Measurements from ENCODE around the gene BTBD2. TPM values are rescaled to one million over a fixed set of nuclear protein-coding genes. Genes with fewer than 3 reads are reported as not detected.
A peak's percentile ranks its signal among the peaks of the same experiment; 100 is the strongest.

Gene BTBD2
- total RNA-seq, 1 donor from 2014 or later: 53.4 TPM

GRCh38 chr19:1957562-1958248, 57.8 kb downstream of the BTBD2 start:
- Histone ChIP-seq H3K27ac (replicated peaks) (no peak overlapping the region), H3K27me3 (ENCODE audit: low read depth) (no peaks in the 10 kb centered on the region), H3K36me3 (no peaks in the 10 kb centered on the region), H3K4me3 (no peak overlapping the region), H3K4me1 (peaks cover 3% of the 10 kb centered on the region), H3K9me3 (replicated peaks) (no peaks in the 10 kb centered on the region)
- TF ChIP-seq, protein P1, sequence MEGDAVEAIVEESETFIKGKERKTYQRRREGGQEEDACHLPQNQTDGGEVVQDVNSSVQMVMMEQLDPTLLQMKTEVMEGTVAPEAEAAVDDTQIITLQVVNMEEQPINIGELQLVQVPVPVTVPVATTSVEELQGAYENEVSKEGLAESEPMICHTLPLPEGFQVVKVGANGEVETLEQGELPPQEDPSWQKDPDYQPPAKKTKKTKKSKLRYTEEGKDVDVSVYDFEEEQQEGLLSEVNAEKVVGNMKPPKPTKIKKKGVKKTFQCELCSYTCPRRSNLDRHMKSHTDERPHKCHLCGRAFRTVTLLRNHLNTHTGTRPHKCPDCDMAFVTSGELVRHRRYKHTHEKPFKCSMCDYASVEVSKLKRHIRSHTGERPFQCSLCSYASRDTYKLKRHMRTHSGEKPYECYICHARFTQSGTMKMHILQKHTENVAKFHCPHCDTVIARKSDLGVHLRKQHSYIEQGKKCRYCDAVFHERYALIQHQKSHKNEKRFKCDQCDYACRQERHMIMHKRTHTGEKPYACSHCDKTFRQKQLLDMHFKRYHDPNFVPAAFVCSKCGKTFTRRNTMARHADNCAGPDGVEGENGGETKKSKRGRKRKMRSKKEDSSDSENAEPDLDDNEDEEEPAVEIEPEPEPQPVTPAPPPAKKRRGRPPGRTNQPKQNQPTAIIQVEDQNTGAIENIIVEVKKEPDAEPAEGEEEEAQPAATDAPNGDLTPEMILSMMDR (IDR thresholded peaks at IDR 0.05; ENCODE audit: borderline replicate concordance): no peak
- intact Hi-C loops (cut with micrococcal nuclease): no loop called here
- no peak for DNase-seq

DNA sequence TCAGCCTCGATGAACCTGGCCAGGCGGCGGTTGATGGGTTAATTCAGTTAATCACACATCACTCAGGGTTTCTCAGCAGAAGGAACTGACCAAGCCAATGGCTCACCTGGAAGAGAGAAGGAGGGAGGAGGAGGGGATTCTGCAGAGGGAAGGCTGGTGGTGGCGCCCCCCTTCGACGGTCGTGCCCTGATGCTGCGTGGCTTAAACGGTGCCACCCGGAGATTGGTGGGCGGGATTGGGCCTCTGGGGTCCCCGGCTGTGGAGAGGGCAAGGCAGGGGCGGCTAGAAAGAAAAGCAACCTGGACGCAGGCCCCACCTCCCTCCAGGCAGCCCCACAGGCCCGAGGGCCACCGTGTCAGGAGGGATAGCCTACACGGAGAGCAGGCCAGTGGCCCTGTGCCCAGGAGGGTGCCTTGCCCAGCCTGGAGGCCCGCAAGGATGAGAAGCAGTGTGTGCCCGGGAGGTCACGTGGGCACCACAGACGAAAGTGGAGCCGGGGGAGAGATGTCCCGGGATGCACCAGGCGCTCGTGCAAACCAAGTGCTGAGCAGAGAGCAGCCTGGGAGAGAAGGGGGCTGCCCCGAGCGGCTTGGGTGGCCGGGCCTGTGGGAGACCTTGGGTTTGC, 58.5 kb downstream of the BTBD2 start:
- intact Hi-C loops (cut with micrococcal nuclease): no loop called here
- no peaks in the 10 kb centered on the region for H3K27me3 ChIP-seq (ENCODE audit: low read depth)
- TF ChIP-seq, protein P1 (IDR thresholded peaks at IDR 0.05; ENCODE audit: borderline replicate concordance): no peak
- no peak overlapping the region for H3K4me3 ChIP-seq
- H3K36me3 ChIP-seq: peaks cover under 1% of the 10 kb centered on the region
- no peaks in the 10 kb centered on the region for H3K9me3 ChIP-seq (replicated peaks)
- H3K27ac ChIP-seq (replicated peaks): no peak overlapping the region
- DNase-seq: peak; percentile 42
- H3K4me1 ChIP-seq: peaks cover 3% of the 10 kb centered on the region

GRCh38 chr19:1956122-1956494, 59.4 kb downstream of the BTBD2 start:
- Histone ChIP-seq H3K4me1 (peaks cover 3% of the 10 kb centered on the region), H3K4me3 (no peak overlapping the region), H3K27me3 (ENCODE audit: low read depth) (no peaks in the 10 kb centered on the region), H3K9me3 (replicated peaks) (no peaks in the 10 kb centered on the region), H3K36me3 (peaks cover 3% of the 10 kb centered on the region), H3K27ac (replicated peaks) (no peak overlapping the region)
- no peak for DNase-seq
- TF ChIP-seq, protein P1 (IDR thresholded peaks at IDR 0.05; ENCODE audit: borderline replicate concordance): no peak
- intact Hi-C loops (cut with micrococcal nuclease): no loop called here

DNA sequence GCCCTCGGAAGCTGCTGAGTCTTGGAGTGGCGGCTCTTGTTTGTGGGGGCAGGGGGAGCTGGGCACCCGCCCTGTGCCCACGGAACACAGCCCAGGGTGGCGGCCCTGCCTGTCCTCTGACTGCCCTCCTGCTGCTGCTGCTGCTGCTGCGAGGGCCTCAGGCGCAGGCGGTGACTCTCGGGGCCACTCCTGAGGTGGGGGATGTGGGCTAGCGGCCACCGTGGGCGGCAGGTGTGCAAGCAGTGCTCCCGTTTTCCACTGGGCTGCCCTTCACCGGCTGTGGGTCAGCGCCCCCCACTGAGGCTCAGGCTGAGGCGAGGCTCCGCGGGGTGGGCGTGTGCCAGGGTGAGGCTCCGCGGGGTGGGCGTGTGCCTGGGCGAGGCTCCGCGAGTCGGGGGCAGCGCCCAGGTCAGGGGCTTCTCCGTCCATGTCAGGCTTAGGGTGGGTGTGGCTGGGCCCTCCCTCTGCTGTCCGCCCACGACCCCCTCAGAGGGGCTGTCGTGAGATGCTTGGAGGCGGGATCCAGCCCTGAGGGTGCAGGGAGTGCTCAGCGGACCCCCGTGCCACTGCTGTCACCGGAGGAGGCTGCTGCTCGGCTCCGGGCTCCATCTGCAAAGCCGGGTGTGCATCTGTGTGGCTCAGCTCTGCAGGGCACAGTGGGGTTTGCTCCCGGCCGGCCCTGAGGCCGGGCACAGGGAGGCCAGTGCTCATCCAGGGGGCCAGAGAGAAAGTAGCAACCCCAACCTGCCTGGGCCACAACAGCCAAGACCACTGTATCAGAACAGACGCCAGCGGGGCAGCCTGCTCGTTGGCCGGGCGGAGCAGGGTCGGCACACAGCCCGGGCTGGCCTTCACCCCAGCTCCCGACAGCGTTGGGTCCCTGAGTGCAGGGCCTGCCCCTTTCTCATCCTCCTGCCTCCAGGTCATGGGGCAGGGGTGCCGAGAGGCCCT, 60.1 kb downstream of the BTBD2 start:
- H3K4me1 ChIP-seq: peaks cover 3% of the 10 kb centered on the region
- intact Hi-C loops (cut with micrococcal nuclease): no loop called here
- TF ChIP-seq, protein P1 (IDR thresholded peaks at IDR 0.05; ENCODE audit: borderline replicate concordance): no peak
- no peak overlapping the region for H3K27ac ChIP-seq (replicated peaks)
- no peaks in the 10 kb centered on the region for H3K9me3 ChIP-seq (replicated peaks)
- no peaks in the 10 kb centered on the region for H3K27me3 ChIP-seq (ENCODE audit: low read depth)
- no peak for DNase-seq
- H3K36me3 ChIP-seq: peaks cover 3% of the 10 kb centered on the region
- H3K4me3 ChIP-seq: no peak overlapping the region

DNA sequence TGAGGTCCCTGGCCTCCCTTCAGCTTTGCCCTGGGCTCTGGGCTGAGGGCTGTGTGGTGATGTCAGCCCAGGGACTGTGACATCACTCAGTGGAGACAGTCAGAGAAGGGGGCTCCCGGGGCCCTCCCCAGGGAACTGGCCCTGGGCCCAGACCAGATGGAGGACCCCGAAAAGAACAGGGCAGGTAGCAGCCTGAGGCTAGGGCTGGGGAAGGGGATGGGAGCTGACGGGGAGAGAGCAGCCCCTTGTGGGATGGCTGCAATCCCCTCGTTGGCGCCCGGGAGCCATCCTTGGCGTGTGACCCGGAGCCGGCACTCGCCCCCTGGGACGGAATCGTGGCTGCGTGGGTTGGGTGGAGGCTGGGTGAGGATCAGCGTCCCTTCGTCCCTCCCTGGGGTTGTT, 61.0 kb downstream of the BTBD2 start:
- Histone ChIP-seq H3K36me3 (peaks cover 3% of the 10 kb centered on the region), H3K27me3 (ENCODE audit: low read depth) (no peaks in the 10 kb centered on the region), H3K9me3 (replicated peaks) (no peaks in the 10 kb centered on the region), H3K4me1 (peaks cover 3% of the 10 kb centered on the region), H3K4me3 (no peak overlapping the region), H3K27ac (replicated peaks) (no peak overlapping the region)
- no peak for DNase-seq
- intact Hi-C loops (cut with micrococcal nuclease): no loop called here
- TF ChIP-seq, protein P1 (IDR thresholded peaks at IDR 0.05; ENCODE audit: borderline replicate concordance): no peak

Data from left ventricle myocardium inferior (tissue), 1 donor.